Kidney epithelial cell (primary cell): ENCODE results near the gene MIXL1. TPM values are rescaled to one million over a fixed set of nuclear protein-coding genes. Genes with fewer than 3 reads are reported as not detected.

ENCODE experiments used
- DNase-seq: peaks from one replicate; pipeline ENCODE4 v3.0.0-alpha.2; 2010; ENCODE audit warnings: low read depth
- H3K27me3 ChIP-seq: 2 replicates; pipeline ENCODE4 v1.6.0; 2011; ENCODE audit warnings: low read length; ENCODE audit not compliant: control insufficient read depth, insufficient read depth
- H3K36me3 ChIP-seq: 2 replicates; pipeline ENCODE4 v1.5.1; 2011; ENCODE audit warnings: low read length; ENCODE audit not compliant: control insufficient read depth, insufficient read depth
- H3K4me3 ChIP-seq: 2 replicates; pipeline ENCODE4 v1.5.1; 2011; ENCODE audit warnings: low read depth, mild to moderate bottlenecking, control low read depth, low read length
- total RNA-seq: library from RNA; depleted of rRNA; stranded (reverse); fragments of >200 nt; gene quantifications from 2 replicates; pipeline ENCODE4 v1.2.3, GENCODE V29; 2015
- TF ChIP-seq, protein P1 (sequence below): IDR thresholded peaks from 2 replicates; pipeline ENCODE4 v1.5.1; 2011; ENCODE audit warnings: mild to moderate bottlenecking, moderate library complexity, low read length, control low read depth, inconsistent platforms; ENCODE audit not compliant: insufficient read depth, poor library complexity, severe bottlenecking

MIXL1 gene
- 0.41 and 0.67 TPM in 2 replicates for total RNA-seq

DNA sequence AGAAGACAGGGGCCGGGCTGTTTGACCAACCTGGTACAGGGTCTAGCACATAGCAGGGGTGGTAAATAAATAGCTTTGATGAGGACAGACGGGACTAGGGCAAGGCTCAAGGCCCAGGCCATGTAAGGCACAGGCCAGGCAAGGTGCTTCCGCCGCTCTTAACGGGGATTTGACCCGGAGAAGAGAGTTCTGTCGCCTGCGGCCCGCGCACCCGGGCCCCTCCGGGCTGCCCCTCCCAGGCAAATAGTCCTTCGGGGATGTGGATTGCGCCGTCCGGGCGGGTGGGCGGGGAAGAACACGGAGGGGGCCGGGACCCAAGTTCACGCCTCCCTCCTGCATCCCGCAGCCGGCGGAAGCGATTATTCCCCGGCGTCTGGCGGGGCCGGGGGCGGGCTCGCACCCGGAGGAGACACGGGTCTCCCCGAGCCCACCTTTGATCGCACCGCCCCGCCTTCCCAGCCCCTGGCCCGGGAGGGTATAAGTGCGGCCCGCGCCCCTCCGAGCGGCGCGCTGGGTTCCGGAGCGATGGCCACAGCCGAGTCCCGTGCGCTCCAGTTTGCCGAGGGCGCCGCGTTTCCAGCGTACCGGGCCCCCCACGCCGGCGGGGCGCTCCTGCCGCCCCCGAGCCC lies at the start of gene MIXL1:
TSS of gene MIXL1 (plus strand) at position 508 of the 629 bp plus-strand sequence. CDS start at position 526, 18 bp downstream.
- H3K36me3 ChIP-seq, result no peaks in the 10 kb centered on the region
- H3K4me3 ChIP-seq, result peak within 1 kb of the TSS; percentile 53
- DNase-seq, result no peak
- H3K27me3 ChIP-seq, result peaks cover 10% of the 10 kb centered on the region
- TF ChIP-seq, protein P1, sequence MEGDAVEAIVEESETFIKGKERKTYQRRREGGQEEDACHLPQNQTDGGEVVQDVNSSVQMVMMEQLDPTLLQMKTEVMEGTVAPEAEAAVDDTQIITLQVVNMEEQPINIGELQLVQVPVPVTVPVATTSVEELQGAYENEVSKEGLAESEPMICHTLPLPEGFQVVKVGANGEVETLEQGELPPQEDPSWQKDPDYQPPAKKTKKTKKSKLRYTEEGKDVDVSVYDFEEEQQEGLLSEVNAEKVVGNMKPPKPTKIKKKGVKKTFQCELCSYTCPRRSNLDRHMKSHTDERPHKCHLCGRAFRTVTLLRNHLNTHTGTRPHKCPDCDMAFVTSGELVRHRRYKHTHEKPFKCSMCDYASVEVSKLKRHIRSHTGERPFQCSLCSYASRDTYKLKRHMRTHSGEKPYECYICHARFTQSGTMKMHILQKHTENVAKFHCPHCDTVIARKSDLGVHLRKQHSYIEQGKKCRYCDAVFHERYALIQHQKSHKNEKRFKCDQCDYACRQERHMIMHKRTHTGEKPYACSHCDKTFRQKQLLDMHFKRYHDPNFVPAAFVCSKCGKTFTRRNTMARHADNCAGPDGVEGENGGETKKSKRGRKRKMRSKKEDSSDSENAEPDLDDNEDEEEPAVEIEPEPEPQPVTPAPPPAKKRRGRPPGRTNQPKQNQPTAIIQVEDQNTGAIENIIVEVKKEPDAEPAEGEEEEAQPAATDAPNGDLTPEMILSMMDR, result no peak

DNA sequence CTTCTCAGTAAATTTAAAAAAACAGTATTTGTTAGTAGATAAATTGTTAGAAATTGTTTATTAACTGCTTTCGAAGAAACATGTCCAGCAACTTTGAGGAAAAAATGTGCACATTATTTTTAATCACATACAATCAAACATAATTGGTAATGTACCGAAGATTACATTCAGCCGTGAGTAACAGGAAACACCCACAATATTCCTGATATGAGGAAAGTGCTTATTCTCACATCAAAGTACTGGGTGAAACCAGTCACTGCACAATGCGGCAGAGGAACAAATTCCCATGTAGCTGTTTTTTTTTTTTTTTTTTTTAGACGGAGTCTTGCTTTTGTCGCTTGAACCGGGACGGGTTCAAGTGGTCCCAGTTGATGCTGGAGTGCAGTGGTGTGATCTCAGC lies 46.6 kb upstream of the MIXL1 start:
- no peak for DNase-seq
- no peaks in the 10 kb centered on the region for H3K36me3 ChIP-seq

DNA sequence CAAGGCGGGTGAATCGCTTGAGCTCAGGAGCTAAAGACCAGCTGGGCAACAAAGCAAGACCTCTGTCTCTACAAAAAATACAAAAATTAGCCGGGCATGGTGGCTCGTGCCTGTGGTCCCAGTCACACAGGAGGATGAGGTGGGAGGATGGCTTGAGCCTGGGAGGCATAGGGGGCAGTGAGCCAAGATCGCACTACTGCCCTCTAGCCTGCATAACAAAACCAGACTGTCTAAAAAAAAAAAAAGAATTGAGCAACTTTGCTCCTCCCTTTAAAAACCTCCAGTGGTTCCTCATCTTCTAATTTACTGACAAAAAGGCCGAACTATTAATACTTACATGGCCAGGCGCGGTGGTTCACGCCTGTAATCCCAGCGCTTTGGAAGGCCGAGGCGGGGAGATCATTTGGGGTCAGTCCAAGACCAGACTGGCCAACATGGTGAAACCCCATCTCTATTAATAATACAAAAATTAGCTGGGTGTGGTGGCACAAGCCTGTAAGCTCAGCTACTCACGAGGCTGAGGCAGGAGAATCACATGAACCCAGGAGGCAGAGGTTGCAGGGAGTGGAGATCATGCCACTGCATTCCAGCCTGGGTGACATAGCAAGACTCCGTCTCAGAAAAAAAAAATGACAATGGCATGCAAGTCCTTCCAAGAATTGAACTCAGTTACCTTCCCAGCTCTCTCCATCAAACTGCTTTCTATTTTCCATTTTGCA lies 41.3 kb upstream of the MIXL1 start:
- DNase-seq, result peak; percentile 45
- H3K4me3 ChIP-seq, result no peak overlapping the region
- no peaks in the 10 kb centered on the region for H3K27me3 ChIP-seq
- no peaks in the 10 kb centered on the region for H3K36me3 ChIP-seq
- TF ChIP-seq, protein P1, result peak; percentile 47

More for the DNA sequence above, 46.6 kb upstream of the MIXL1 start:
- Histone ChIP-seq H3K27me3 (no peaks in the 10 kb centered on the region), H3K4me3 (no peak overlapping the region)
- TF ChIP-seq, protein P1, result no peak

DNA sequence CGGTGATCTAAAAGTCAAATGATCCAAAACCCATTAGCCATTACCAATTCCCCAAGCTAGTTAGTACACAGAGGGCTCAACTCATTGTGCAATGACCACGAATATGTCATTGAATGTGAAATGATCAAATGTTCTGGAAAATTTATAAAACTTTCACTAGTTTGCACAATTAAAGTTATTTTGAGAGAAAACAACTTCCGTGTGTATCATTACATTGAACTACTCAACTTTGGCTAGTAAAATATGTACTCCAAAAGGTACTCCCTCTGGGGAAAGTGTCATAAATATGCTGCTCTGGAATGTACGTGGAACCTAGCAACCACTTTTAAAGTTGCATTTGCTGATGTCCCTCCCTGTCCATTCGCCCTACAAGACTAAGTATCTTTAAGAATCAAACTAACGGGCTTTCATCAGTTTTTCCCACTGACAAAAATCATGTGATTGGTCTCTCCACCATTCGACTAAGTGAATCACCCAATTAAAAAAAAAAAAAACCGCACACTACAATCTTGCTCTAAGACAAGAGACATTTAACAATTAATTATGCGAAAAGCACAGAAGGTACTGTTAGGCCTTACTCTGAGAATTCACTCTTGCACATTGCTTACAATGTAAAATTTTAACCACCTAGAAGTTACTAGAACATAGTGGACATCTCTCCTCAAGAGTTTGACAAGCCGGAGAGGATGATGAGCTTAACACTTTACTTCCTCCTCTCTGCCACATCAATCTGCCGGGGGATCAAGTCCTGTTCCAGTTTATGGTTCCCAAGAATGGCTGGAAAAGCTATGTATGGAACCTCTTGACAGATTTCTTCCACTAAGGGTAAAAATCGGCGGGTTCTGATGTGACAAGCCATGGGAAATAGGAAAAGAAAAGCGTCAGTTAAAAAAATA lies 38.1 kb upstream of the MIXL1 start:
- DNase-seq, result no peak
- TF ChIP-seq, protein P1, result no peak
- Histone ChIP-seq H3K4me3 (peak overlapping the region; percentile 80), H3K36me3 (no peaks in the 10 kb centered on the region), H3K27me3 (no peaks in the 10 kb centered on the region)

DNA sequence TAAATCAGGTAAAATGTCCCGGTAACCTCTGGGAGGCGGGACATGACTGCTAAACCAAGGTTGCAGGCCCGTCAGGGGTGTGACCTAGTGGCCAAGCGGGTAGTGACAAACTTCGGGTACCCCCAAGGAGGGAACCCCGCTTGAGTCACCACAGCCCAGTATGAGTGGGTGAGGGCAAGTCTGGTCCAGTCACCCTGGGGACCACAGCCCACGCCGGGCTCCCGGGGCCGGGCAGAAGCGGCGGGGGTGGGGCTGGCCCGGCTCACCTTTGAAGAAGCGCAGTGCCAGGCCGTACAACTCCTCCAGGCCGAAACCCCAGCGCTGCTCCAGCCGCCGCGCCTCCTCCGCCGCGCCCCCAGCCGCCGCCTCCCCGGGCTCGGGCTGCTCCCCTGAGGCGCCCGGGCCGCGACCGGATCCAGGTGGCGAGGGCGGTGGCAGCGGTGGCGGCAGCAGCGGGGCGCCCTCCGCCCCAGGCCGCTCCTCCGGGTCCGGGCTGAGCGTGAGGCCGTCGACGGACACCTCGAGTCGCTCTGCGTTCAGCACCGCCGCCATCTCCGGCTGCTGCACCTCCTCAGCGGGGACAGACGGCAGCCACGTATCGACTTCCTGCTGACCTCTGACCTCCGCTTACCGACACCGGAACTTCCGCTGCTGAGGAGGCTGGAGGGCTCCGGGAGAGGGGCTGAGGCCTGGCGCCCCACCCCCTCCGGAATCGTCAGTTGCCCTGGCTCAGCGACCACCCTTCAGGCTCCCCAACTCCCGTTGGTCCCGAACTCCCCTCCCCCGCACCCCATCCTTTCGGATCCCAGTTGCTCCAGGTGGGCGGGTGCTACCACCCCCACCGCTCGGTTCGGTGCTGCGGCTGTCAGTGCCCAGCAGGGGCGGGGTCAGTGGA lies 37.1 kb upstream of the MIXL1 start, which contains the start of gene ACBD3:
TSS of gene ACBD3 (minus strand) at position 618 of the 895 bp plus-strand sequence. CDS start at position 552, 66 bp downstream.
- DNase-seq, result peak; percentile 47
- Histone ChIP-seq H3K36me3 (no peaks in the 10 kb centered on the region), H3K27me3 (no peaks in the 10 kb centered on the region), H3K4me3 (peak within 1 kb of the TSS; percentile 80)
- TF ChIP-seq, protein P1, result no peak
